ENCODE results near the gene RGS7.
"Not testable (repeated sequence)": the region's sequence is repeated elsewhere in the genome, so short reads cannot be mapped to it uniquely, and the experiment has no call there.

The RGS7 gene

GRCh38 chr1:241229216-241229615 is 127.8 kb downstream of the RGS7 start:
- ChIA-PET CTCF (no interaction called here), POLR2A (no interaction called here)
- no peak for TF ChIP-seq CTCF (IDR thresholded peaks at IDR 0.05; ENCODE audit: insufficient read depth, low read length, missing control alignments)
- no peak overlapping the region for H3K4me3 ChIP-seq (ENCODE audit: low read depth, low read length)
- DNase-seq (ENCODE audit: low read depth, low spot score) = no peak

DNA sequence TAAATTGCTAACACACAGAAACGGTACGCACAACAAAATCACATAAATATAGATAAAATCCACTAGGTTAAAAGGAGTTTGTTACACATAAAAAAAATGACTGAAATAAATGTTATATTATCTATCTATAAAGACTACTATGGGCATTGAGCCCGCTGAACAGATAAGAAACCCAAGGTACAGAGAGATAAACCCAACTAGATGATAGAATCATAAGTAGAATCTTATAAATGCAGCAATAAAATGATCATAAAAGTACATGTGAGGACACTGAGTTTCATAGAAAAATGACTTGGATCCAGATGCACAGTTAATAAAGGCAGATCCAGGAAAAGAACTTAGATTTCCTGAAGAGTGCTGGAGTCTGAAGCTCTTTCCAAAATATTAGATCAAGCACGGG is 128.7 kb downstream of the RGS7 start:
- ChIA-PET CTCF (no interaction called here), POLR2A (no interaction called here)
- no peak for DNase-seq (ENCODE audit: low read depth, low spot score)
- H3K4me3 ChIP-seq (ENCODE audit: low read depth, low read length) = no peak overlapping the region
- no peak for TF ChIP-seq CTCF (IDR thresholded peaks at IDR 0.05; ENCODE audit: insufficient read depth, low read length, missing control alignments)

DNA sequence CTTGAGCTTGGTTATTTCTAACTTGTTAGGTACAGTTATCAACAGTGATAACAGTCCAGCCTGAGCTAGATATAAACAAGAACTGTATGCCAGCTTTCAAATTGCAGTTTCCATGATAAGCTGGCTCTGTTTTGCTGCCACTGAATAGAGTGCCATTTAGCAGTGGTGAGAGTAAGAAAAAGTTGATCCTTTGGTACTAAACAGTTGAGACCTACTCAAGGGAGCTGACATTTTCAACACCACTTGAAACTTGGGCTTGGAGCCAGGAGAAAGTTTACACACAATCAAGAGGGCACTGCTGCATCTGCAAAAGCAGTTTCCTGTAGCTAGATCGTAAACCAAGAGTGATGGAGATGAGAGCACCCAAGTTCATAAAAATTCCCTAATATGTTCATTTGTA is 131.3 kb downstream of the RGS7 start:
- CTCF ChIA-PET = no interaction called here
- no peak for TF ChIP-seq CTCF (IDR thresholded peaks at IDR 0.05; ENCODE audit: insufficient read depth, low read length, missing control alignments)
- no peak overlapping the region for H3K4me3 ChIP-seq (ENCODE audit: low read depth, low read length)
- POLR2A ChIA-PET = no interaction called here
- DNase-seq (ENCODE audit: low read depth, low spot score) = no peak

- CTCF ChIA-PET; DNase-seq (ENCODE audit: low read depth, low spot score); POLR2A ChIA-PET; H3K4me3 ChIP-seq (ENCODE audit: low read depth, low read length): not testable (repeated sequence)
These were observed 132.8 kb downstream of the RGS7 start for GRCh38 chr1:241224189-241224588.

GRCh38 chr1:241222813-241223212 is 134.2 kb downstream of the RGS7 start:
- POLR2A ChIA-PET; DNase-seq (ENCODE audit: low read depth, low spot score); CTCF ChIA-PET; H3K4me3 ChIP-seq (ENCODE audit: low read depth, low read length): not testable (repeated sequence)

GRCh38 chr1:241221319-241221718 is 135.7 kb downstream of the RGS7 start:
- ChIA-PET POLR2A (no interaction called here), CTCF (no interaction called here)
- no peak for TF ChIP-seq CTCF (IDR thresholded peaks at IDR 0.05; ENCODE audit: insufficient read depth, low read length, missing control alignments)
- no peak overlapping the region for H3K4me3 ChIP-seq (ENCODE audit: low read depth, low read length)
- no peak for DNase-seq (ENCODE audit: low read depth, low spot score)

DNA sequence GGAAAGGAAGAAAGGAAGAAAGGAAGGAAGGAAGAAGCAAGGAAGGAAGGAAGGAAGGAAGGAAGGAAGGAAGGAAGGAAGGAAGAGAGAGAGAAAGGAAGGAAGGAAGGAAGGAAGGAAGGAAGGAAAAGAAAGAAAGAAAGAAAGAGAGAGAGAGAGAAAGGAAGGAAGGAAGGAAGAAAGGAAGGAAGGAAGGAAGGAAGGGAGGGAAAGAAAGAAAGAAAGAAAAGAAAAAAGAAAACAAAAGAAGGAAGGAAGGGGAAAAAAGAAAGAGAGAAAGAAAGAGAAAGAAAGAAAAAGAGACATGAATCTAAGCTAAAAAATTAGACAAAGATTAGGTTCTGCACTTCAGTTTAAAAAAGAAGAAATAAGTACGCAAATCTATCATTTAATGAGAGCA is 136.1 kb downstream of the RGS7 start:
- H3K4me3 ChIP-seq (ENCODE audit: low read depth, low read length); CTCF ChIA-PET; POLR2A ChIA-PET; DNase-seq (ENCODE audit: low read depth, low spot score): not testable (repeated sequence)

DNA sequence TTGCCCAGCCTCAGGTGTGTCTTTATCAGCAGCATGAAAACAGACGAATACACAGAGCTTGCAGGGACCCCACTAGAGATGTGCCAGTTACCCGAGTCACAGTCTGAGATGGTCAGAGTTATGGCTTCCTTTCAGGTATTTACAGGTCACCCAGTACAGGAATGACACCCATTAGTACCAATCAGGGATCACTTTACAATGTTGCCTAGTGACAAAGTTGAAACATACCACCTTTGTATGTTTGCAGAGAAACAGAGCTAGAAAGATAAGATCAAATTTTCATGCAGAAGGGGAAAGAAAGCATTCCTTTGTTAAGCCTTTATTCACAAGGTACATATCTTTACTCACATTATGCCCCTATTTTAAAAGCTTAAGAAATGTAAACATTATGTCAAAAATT is 137.6 kb downstream of the RGS7 start:
- POLR2A ChIA-PET = no interaction called here
- no peak overlapping the region for H3K4me3 ChIP-seq (ENCODE audit: low read depth, low read length)
- TF ChIP-seq CTCF (IDR thresholded peaks at IDR 0.05; ENCODE audit: insufficient read depth, low read length, missing control alignments) = no peak
- no peak for DNase-seq (ENCODE audit: low read depth, low spot score)
- CTCF ChIA-PET = no interaction called here

Data from AG04449 (cell line).